HG02759 (cell line): ENCODE results near the gene TGFBR3L.
A peak's percentile ranks its signal among the peaks of the same experiment; 100 is the strongest.
"Not testable (repeated sequence)": the region's sequence is repeated elsewhere in the genome, so short reads cannot be mapped to it uniquely, and the experiment has no call there.

Experiments
- ATAC-seq: cut with Tn5 transposase; IDR thresholded peaks from one replicate; pipeline ENCODE4 v1.9.1; 2021; ENCODE audit warnings: mild to moderate bottlenecking, moderate library complexity; ENCODE audit not compliant: unreplicated experiment

Gene TGFBR3L

GRCh38 chr19:7916103-7916954 lies 1.7 kb downstream of the TGFBR3L start:
- no peak for ATAC-seq

- ATAC-seq, result no peak
Observed at GRCh38 chr19:7916955-7917266, 2.3 kb downstream of the TGFBR3L start.

GRCh38 chr19:7917267-7918061 lies 2.8 kb downstream of the TGFBR3L start:
- ATAC-seq, result no peak

- not testable (repeated sequence) for ATAC-seq
Observed at GRCh38 chr19:7918062-7918614, 3.5 kb downstream of the TGFBR3L start.

GRCh38 chr19:7918615-7919421 lies 4.2 kb downstream of the TGFBR3L start:
- ATAC-seq, result no peak

DNA sequence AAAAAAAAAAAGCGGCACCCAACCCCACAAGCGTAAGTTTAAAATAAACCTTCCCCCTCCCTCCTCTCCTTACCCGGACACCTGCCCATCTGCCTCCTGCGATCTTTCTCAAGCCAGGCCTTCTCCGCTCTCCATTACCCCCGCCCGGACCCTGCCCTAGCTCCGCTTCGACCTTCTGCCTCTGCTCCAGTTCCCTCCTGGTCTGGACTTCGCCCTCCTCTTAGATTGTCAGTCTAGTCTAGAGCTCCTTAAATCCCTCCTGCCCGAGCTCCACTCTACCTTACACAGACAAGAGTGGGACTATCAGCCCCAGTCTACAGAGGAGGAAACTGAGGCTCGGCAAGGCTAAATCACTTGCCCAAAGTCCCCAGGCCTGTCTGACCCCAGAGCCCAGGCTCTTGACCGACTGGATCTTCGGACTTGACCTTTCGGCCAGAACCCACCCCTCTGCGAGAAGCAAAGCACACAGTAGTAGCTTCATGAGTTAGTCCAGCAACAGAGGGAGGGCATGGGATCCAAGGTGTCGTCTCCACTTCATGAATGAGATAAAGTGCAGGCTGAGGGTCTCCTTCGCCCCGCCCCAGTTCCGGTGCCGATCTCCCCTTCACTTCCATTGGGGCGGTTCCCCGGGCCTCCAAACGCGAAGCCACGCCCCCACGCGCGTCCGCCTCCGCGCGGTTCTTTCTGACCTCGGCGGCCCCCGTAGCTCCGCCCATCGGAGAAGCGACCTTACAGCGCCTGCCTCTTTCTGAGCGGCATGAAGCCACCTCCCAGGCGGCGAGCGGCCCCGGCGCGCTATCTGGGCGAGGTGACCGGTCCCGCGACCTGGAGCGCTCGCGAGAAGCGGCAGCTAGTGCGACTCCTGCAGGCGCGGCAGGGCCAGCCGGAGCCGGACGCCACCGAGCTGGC lies 5.2 kb downstream of the TGFBR3L start, which contains the start of gene SNAPC2:
Gene SNAPC2 (plus strand): TSS at position 729 of the 909 bp plus-strand sequence. CDS start 29 bp downstream, at position 758.
- peak; percentile 72 for ATAC-seq

DNA sequence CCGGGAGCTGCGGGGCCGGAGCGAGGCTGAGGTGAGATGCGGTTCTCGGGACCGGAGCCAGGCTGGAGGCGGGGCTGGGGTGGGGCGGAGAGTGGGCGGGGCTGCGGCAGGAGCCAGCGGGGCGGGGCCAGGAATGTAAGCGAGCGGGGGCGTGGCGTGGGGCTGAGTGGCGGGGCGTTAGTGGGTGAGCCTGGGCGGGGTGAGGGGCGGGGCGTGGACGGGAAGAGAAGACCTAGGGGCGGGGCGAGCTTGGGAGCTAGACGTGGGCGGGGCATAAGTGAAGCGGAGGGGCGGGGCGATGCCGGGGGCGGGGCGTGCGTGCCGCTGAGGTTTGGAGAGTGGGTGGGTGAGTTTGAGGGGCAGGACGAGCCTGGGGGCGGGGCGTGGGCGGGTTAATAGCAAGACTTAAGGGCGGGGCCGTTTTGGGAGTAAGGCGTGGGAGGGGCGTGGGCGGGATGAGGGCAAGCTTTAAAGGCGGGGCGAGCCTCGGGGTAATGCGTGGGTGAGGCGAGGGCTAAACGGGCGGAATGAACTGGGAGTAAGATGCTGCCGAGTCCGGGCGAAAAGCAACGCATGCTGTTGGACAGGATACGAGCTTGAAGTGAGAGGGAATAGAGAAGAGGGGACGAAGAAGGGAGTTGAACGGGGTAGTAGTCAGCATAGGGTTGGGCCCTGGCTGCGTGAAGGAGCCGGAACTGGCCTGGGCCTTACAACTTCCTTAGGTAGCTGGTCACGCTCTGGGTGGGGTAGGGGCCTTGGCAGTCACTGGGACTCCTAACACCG lies 6.1 kb downstream of the TGFBR3L start:
- ATAC-seq, result peak; percentile 42

GRCh38 chr19:7921302-7921966 lies 6.8 kb downstream of the TGFBR3L start:
- ATAC-seq, result no peak

GRCh38 chr19:7921967-7922835 lies 7.6 kb downstream of the TGFBR3L start:
- no peak for ATAC-seq

- ATAC-seq, result no peak
Observed at GRCh38 chr19:7922836-7923195, 8.2 kb downstream of the TGFBR3L start.

DNA sequence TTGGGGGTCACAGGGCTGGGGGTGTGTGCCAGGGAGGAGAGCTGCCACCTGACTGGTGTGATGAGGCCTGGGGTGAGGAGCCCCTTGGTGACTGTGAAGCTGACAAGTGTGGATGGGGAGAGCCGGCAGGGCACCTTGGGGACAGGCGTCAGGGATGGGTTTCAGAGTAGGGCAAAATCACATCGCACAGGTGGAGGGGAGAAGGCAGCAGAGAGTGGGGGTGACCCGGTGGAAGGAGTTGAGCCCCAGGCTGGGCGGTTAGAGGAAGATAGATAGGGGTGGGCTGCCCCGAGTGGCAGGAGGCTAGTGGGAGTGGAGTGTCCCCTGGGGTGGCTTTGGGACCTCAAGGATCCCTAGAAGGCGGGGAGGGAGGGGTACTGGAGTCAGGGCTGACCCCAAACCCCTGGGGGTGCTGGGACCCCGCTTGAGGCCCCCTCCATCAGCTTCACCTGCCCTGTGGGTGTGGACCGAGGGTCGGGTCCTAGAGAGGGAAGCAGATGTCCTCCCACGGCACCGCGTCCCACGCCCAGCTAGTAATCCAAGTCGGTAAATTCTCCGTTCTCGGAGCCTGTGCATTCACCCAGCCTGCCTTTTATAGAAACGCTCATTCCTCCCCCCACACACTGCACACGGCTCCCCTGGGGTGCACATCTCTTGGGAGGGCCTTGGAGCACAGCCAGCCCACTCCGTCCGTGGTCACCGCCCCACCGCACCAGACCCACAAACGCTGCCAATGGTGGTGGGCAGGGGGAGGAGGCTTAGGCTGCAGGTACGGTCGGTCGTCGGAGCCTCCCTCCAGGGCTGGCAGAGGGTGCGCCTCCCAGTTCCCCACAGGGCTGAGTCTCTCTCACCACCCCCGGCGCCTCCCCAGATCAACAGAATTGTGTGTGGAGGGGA lies 8.9 kb downstream of the TGFBR3L start:
- no peak for ATAC-seq

DNA sequence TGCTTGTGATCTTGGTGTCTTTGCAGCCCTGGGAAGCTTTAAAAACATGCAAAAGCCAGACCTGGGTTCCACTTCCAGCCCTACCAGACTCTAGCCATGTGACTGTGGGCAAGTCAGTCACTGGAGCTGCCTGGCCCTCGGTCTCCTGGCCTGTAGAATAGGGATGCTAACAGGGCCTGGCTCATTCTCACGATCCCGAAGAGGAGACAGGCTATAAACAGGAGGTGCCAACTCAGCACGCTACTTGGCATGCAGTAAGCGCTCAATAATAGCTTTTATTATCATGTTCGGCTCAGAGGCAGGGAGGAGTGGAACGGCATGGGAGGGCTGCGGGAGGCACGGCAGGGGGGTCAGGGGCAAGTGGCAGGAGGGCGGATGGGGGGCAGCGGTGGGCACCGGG lies 9.6 kb downstream of the TGFBR3L start:
- ATAC-seq, result no peak

GRCh38 chr19:7924651-7925170 lies 10.1 kb downstream of the TGFBR3L start:
- no peak for ATAC-seq

DNA sequence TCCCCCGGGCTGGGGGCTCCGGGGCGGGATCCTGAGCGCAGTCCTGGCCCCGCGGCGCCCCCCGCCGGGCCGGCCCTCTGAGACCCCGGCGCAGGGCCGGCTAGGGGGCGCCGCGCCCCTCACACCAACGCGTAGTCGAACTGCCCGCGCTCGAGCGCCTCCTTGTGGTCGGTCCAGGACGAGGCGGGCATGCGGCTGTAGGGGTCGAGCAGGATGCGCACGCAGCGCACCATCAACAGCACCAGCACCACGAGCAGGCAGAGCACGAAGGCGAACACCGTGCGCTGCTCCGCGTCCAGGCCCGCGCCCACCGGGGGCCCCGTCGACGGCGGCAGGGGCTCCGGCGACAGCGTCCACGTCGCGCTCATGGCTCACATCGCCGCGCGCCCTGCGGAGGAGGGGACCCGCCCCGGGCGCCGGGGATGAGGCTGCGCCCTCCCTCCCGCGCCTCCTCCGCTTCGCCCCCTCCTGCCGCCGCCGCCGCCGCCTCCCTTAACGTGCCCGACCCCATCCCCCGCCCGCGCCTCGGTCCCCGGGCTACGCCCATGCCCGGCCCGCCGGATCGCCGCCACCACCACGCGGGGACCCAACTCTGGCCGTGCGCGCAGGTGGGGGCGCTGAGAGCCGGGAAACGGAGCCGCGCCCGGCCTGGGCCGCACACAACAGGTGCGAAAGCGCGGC lies 10.7 kb downstream of the TGFBR3L start:
- peak; percentile 28 for ATAC-seq

GRCh38 chr19:7926021-7926726 lies 11.5 kb downstream of the TGFBR3L start, which contains the start of gene CTXN1:
TSS of gene CTXN1 (minus strand) at chr19:7926135. CDS start at chr19:7925538, 597 bp downstream.
- ATAC-seq, result peak; percentile 49
